Mesothelial cell of epicardium (in vitro differentiated cells): ENCODE data around the gene TAOK3. TPM values are rescaled to one million over a fixed set of nuclear protein-coding genes. Genes with fewer than 3 reads are reported as not detected.
A peak's percentile ranks its signal among the peaks of the same experiment; 100 is the strongest.

Experiments
- DNase-seq, 2 experiments: peaks; one replicate each; pipeline ENCODE4 v3.0.0; 2021; ENCODE audit warnings: low spot score in 2 of 2; ENCODE audit not compliant: unreplicated experiment in 2 of 2
- H3K27ac Mint-ChIP-seq: 2 replicates; pipeline ENCODE4 v1.8.0; 2021; ENCODE audit warnings: mixed read lengths
- H3K27me3 Mint-ChIP-seq: 2 replicates; pipeline ENCODE4 v1.8.0; 2021; ENCODE audit warnings: low read depth, mixed read lengths
- H3K36me3 Mint-ChIP-seq: 2 replicates; pipeline ENCODE4 v1.8.0; 2021; ENCODE audit warnings: mixed read lengths
- H3K4me1 Mint-ChIP-seq: 2 replicates; pipeline ENCODE4 v1.8.0; 2021; ENCODE audit warnings: mixed read lengths
- H3K4me3 Mint-ChIP-seq: 2 replicates; pipeline ENCODE4 v1.8.0; 2021; ENCODE audit warnings: mild to moderate bottlenecking, moderate library complexity, mixed read lengths
- H3K9me3 Mint-ChIP-seq: 2 replicates; pipeline ENCODE4 v1.8.0; 2021; ENCODE audit warnings: mixed read lengths
- total RNA-seq: library from RNA; stranded (reverse); gene quantifications from 3 replicates; pipeline ENCODE4 v1.2.1, GENCODE V29; 2021
- TF ChIP-seq, protein P1 (sequence below): fragments of 200-600 bp; sonication (generic); IDR thresholded peaks from one replicate; pipeline ENCODE4 v1.5.0; 2021; ENCODE audit warnings: antibody characterized with exemption; ENCODE audit not compliant: unreplicated experiment

The TAOK3 gene
- total RNA-seq, 1 donor from 2014 or later = 27.7 TPM

DNA sequence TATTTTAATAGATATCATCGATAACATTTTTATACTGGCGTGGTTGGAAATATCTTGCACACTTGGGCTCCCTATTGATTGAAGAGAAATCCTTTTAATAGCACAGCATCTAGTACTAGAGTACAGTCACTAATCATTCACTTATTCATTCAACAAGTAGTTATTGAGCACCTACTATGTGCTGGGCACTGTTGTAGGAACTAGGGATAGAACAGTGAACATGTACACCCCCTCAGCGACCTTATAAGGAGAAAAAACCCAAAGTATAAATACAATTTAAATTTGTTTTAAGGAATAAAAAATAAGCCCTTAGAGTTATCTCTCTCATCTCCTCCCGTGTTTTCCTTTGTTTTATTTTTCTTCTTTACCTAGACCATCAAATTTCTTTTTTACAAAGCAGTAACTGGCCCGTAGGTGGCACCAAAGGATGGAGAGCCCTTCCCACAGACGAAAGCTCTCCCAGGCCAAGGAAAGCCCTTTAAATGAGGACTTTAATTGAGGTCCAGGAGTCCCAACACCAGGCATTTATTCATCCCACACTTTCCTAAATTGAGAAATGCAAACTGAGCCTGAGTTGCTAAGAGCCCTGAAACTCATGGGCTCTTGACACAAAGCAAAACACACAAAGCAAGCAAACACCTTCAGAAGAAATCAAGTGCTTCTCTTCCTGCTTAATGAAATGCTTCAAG lies 207.8 kb downstream of the TAOK3 start:
- Mint-ChIP-seq H3K4me3 (no peak overlapping the region), H3K27ac (no peak overlapping the region)

DNA sequence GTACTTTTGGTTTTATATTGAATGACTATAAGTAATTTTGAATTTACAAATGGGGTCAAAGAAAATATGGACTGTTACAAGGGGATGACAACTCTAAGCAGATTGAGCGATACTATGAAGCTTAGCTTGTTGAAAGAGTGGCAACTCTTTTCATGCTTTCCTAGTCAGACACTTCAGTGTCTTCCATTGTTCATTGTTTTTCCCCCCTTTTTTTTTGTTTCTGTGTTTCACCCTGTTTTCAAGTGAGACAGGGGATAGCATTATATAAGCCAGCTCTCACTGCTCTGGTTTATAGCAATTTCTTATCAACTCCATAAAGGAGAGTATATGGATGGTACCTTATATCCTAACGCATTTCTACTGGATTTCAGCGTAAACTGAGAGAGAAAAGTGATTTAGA lies 212.2 kb downstream of the TAOK3 start:
- no peak overlapping the region for H3K27ac Mint-ChIP-seq
- DNase-seq = no peak
- H3K4me3 Mint-ChIP-seq = no peak overlapping the region
- TF ChIP-seq, protein P1, sequence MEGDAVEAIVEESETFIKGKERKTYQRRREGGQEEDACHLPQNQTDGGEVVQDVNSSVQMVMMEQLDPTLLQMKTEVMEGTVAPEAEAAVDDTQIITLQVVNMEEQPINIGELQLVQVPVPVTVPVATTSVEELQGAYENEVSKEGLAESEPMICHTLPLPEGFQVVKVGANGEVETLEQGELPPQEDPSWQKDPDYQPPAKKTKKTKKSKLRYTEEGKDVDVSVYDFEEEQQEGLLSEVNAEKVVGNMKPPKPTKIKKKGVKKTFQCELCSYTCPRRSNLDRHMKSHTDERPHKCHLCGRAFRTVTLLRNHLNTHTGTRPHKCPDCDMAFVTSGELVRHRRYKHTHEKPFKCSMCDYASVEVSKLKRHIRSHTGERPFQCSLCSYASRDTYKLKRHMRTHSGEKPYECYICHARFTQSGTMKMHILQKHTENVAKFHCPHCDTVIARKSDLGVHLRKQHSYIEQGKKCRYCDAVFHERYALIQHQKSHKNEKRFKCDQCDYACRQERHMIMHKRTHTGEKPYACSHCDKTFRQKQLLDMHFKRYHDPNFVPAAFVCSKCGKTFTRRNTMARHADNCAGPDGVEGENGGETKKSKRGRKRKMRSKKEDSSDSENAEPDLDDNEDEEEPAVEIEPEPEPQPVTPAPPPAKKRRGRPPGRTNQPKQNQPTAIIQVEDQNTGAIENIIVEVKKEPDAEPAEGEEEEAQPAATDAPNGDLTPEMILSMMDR = no peak
- no peaks in the 10 kb centered on the region for H3K27me3 Mint-ChIP-seq
- H3K4me1 Mint-ChIP-seq = no peaks in the 10 kb centered on the region
- H3K36me3 Mint-ChIP-seq = peaks cover 15% of the 10 kb centered on the region
- H3K9me3 Mint-ChIP-seq = no peaks in the 10 kb centered on the region

More for the DNA sequence above, 207.8 kb downstream of the TAOK3 start:
- peak in 1 of 2 experiments; percentile 44 for DNase-seq
- TF ChIP-seq, protein P1 = peak; percentile 50
- Mint-ChIP-seq H3K27me3 (no peaks in the 10 kb centered on the region), H3K4me1 (no peaks in the 10 kb centered on the region), H3K36me3 (peaks cover 18% of the 10 kb centered on the region), H3K9me3 (no peaks in the 10 kb centered on the region)

DNA sequence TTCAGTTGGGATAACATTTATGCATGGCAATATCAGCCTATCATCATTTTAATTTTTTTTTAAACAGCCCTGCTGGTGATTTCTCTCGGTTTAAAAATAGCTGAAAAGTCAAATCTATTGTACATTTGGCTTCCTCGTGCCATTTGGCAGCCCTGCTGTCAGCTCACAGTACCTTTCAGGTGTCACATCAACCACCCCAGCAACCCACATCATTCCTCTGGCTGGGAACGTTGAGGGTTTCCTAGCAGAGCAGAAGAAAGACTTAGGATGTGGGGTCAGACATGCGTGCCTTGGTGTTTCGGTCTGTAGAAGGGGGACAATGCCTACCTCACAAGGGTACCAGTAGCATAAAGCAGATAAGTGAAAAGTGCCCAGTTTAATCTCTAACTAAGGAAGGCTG lies 221.0 kb downstream of the TAOK3 start:
- no peaks in the 10 kb centered on the region for H3K9me3 Mint-ChIP-seq
- DNase-seq = no peak
- H3K4me3 Mint-ChIP-seq = no peak overlapping the region
- no peak overlapping the region for H3K27ac Mint-ChIP-seq
- peaks cover 6% of the 10 kb centered on the region for H3K36me3 Mint-ChIP-seq
- peaks cover 6% of the 10 kb centered on the region for H3K4me1 Mint-ChIP-seq
- no peaks in the 10 kb centered on the region for H3K27me3 Mint-ChIP-seq
- TF ChIP-seq, protein P1 = no peak

DNA sequence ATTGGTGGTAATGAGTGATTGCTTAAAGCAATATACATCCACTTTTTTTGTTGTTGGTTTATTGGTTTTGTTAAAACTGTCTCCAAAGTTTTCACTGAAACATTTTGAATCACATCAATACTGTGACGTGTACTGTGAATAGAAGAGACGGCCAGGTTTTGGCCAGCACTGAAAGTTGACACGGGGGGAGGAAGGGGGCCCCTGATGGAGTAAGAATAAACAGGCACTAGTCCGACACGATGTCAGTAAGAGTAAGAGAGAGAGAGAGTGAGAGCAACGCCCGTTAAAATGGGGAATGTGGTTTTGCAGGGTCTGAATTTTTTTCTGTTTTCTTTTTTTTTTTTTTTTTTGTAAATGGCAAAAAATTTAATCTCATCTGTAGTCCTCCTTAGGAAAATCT lies 222.1 kb downstream of the TAOK3 start:
- Mint-ChIP-seq H3K9me3 (no peaks in the 10 kb centered on the region), H3K27me3 (no peaks in the 10 kb centered on the region), H3K4me1 (peaks cover 6% of the 10 kb centered on the region), H3K27ac (peak overlapping the region; percentile 58), H3K4me3 (no peak overlapping the region), H3K36me3 (peaks cover 10% of the 10 kb centered on the region)
- no peak for DNase-seq
- TF ChIP-seq, protein P1 = no peak

DNA sequence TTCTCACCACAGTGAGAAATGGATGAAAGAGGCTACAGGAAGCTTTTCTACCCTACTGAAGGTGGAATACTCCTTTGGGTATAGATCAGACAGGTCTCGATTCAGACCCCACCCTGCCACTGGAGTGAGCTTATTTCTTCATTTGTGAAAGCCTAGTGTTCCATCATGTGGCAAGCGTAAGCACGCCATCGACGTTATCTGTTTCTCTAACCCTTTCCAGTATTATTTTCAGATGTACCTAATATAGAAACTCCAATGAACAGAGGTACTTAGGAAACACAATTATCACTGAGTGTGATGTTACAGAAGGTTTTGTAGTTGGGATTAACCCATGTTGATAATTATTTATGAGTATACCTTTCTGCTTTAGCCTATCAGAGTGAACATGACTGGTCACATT lies 224.4 kb downstream of the TAOK3 start:
- Mint-ChIP-seq H3K4me1 (peaks cover 6% of the 10 kb centered on the region), H3K27ac (no peak overlapping the region), H3K4me3 (no peak overlapping the region), H3K36me3 (peaks cover 25% of the 10 kb centered on the region), H3K27me3 (no peaks in the 10 kb centered on the region), H3K9me3 (no peaks in the 10 kb centered on the region)
- TF ChIP-seq, protein P1 = no peak
- DNase-seq = no peak
